ENCODE data around the gene ADGRL3.

The ADGRL3 gene

DNA sequence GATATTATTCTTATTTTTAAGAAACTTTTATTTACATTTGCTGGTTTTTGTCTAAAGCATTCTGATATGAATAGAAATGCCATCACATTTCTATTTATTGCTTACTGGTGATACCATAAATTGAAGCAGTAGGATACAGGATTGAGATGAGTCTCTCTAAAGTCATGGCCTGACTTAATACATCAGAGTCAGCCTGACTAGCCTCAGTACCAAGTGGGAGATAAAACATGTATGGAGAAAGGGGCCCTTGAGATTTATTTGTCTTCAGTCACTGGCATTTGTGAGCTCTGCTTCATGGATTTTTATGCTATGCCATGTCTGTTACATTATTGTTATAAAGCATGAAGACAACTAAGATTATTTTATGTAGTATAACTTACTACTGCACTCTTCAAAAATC, 465.5 kb downstream of the ADGRL3 start:
- no peak overlapping the region for H3K27ac ChIP-seq (ENCODE audit: low read depth, low read length)
- no peaks in the 10 kb centered on the region for H3K27me3 ChIP-seq (ENCODE audit: control insufficient read depth in 1 of 2, insufficient read depth in 2 of 2, low read length in 2 of 2)
- no peaks in the 10 kb centered on the region for H3K4me1 ChIP-seq (ENCODE audit: insufficient read depth, low read length)
- no peaks in the 10 kb centered on the region for H3K36me3 ChIP-seq (ENCODE audit: insufficient read depth, low read length)
- H3K9me3 ChIP-seq (ENCODE audit: low read length), result no peaks in the 10 kb centered on the region
- H3K9ac ChIP-seq (ENCODE audit: low read length), result no peak overlapping the region
- H3K4me3 ChIP-seq (ENCODE audit: low read depth in 1 of 2, low read length in 2 of 2), result no peak overlapping the region

DNA sequence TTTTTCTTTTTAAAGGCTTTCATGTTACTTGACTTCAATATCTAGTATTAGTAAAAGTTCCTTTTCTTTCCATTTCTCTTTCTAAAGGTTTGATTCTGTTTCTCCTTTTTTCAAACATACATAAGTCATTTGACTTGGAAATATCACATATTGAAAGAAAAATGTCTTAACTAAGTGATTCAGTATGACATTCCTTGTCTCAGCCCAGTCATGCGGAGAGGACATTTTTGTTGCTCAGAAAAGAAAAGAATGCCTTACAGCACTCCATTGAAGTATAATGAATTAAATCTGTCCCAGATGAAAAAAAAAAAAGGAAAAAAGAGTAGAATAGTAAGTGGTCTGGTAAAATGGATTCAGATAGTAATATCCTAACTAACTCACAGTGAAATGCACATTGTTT, 466.1 kb downstream of the ADGRL3 start:
- H3K4me1 ChIP-seq (ENCODE audit: insufficient read depth, low read length), result no peaks in the 10 kb centered on the region
- H3K4me3 ChIP-seq (ENCODE audit: low read depth in 1 of 2, low read length in 2 of 2), result no peak overlapping the region
- no peak overlapping the region for H3K27ac ChIP-seq (ENCODE audit: low read depth, low read length)
- H3K27me3 ChIP-seq (ENCODE audit: control insufficient read depth in 1 of 2, insufficient read depth in 2 of 2, low read length in 2 of 2), result no peaks in the 10 kb centered on the region
- H3K36me3 ChIP-seq (ENCODE audit: insufficient read depth, low read length), result no peaks in the 10 kb centered on the region
- H3K9ac ChIP-seq (ENCODE audit: low read length), result no peak overlapping the region
- no peaks in the 10 kb centered on the region for H3K9me3 ChIP-seq (ENCODE audit: low read length)

DNA sequence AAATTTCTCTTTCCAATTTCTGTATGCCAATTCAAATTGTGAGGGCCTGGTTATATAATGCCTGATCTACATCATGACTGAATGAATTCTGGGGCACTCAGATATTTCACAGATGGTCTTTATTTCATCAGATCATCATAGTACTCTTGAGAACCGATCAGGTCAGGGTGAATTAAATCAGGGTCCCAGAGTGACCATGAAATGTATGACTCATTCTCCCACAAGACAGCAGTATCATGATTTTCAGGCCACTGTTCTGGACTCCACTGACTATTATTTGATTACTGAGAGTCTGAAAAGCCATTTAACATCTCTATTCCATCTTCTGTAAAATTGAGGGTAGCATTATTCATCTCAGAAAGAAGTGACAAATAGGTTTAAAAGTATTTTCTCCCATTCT, 471.5 kb downstream of the ADGRL3 start:
- H3K27me3 ChIP-seq (ENCODE audit: control insufficient read depth in 1 of 2, insufficient read depth in 2 of 2, low read length in 2 of 2), result no peaks in the 10 kb centered on the region
- H3K9ac ChIP-seq (ENCODE audit: low read length), result no peak overlapping the region
- H3K4me1 ChIP-seq (ENCODE audit: insufficient read depth, low read length), result no peaks in the 10 kb centered on the region
- H3K4me3 ChIP-seq (ENCODE audit: low read depth in 1 of 2, low read length in 2 of 2), result no peak overlapping the region
- H3K27ac ChIP-seq (ENCODE audit: low read depth, low read length), result no peak overlapping the region
- no peaks in the 10 kb centered on the region for H3K9me3 ChIP-seq (ENCODE audit: low read length)
- no peaks in the 10 kb centered on the region for H3K36me3 ChIP-seq (ENCODE audit: insufficient read depth, low read length)

DNA sequence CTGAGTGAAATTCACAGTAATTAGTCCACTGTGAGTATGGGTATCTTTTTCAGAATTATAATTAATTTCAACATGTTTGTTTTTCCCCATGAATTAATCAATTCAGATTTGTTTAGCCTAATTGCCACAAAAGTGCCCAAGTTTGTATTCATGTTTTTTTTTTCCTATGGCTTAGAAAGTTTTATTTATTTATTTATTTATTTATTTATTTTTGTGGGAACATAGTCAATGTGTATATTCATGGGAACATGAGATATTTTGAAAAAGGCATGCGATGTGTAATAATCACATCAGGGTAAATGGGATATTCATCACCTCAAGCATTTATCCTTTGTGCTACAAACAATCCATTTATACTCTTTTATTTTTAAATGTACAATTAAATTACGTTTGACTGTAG, 475.3 kb downstream of the ADGRL3 start:
- no peaks in the 10 kb centered on the region for H3K27me3 ChIP-seq (ENCODE audit: control insufficient read depth in 1 of 2, insufficient read depth in 2 of 2, low read length in 2 of 2)
- H3K9me3 ChIP-seq (ENCODE audit: low read length), result no peaks in the 10 kb centered on the region
- H3K27ac ChIP-seq (ENCODE audit: low read depth, low read length), result no peak overlapping the region
- no peaks in the 10 kb centered on the region for H3K4me1 ChIP-seq (ENCODE audit: insufficient read depth, low read length)
- no peak overlapping the region for H3K4me3 ChIP-seq (ENCODE audit: low read depth in 1 of 2, low read length in 2 of 2)
- H3K9ac ChIP-seq (ENCODE audit: low read length), result no peak overlapping the region
- no peaks in the 10 kb centered on the region for H3K36me3 ChIP-seq (ENCODE audit: insufficient read depth, low read length)

GRCh38 chr4:61678297-61678696, 478.2 kb downstream of the ADGRL3 start:
- no peaks in the 10 kb centered on the region for H3K27me3 ChIP-seq (ENCODE audit: control insufficient read depth in 1 of 2, insufficient read depth in 2 of 2, low read length in 2 of 2)
- no peaks in the 10 kb centered on the region for H3K36me3 ChIP-seq (ENCODE audit: insufficient read depth, low read length)
- H3K27ac ChIP-seq (ENCODE audit: low read depth, low read length), result no peak overlapping the region
- H3K4me1 ChIP-seq (ENCODE audit: insufficient read depth, low read length), result no peaks in the 10 kb centered on the region
- H3K9ac ChIP-seq (ENCODE audit: low read length), result no peak overlapping the region
- no peaks in the 10 kb centered on the region for H3K9me3 ChIP-seq (ENCODE audit: low read length)
- no peak overlapping the region for H3K4me3 ChIP-seq (ENCODE audit: low read depth in 1 of 2, low read length in 2 of 2)

- H3K9ac ChIP-seq (ENCODE audit: low read length), result no peak overlapping the region
- no peaks in the 10 kb centered on the region for H3K9me3 ChIP-seq (ENCODE audit: low read length)
- no peak overlapping the region for H3K27ac ChIP-seq (ENCODE audit: low read depth, low read length)
- no peaks in the 10 kb centered on the region for H3K36me3 ChIP-seq (ENCODE audit: insufficient read depth, low read length)
- H3K4me1 ChIP-seq (ENCODE audit: insufficient read depth, low read length), result no peaks in the 10 kb centered on the region
- no peak overlapping the region for H3K4me3 ChIP-seq (ENCODE audit: low read depth in 1 of 2, low read length in 2 of 2)
- no peaks in the 10 kb centered on the region for H3K27me3 ChIP-seq (ENCODE audit: control insufficient read depth in 1 of 2, insufficient read depth in 2 of 2, low read length in 2 of 2)
Measured at GRCh38 chr4:61693520-61693919, 493.4 kb downstream of the ADGRL3 start.

DNA sequence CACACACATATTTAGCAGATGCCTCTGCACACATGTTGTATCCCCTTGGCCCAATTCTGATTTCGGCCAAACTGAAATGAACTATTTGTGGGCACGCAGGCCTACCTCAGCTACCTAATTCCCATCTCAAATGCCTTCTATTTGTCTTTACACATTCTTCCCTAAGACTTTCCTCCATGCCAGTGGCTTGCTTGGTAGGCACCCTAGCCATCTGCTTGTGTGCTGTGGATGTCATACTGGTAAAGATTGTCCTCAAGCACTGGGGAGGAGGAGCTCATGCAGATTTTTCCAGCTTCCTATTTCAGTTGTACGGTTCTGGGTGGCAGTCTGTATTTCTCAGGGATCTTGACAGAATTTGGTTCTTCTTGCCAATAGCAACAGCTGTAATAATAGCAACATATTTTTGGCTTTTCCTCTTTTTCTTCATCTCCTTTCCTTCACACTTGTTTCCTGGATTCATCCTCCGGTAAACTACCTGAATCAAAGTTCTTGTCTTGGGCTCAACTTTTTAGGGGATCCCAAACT, 514.3 kb downstream of the ADGRL3 start:
- Histone ChIP-seq H3K36me3 (ENCODE audit: insufficient read depth, low read length) (no peaks in the 10 kb centered on the region), H3K4me3 (ENCODE audit: low read depth in 1 of 2, low read length in 2 of 2) (no peak overlapping the region), H3K27me3 (ENCODE audit: control insufficient read depth in 1 of 2, insufficient read depth in 2 of 2, low read length in 2 of 2) (no peaks in the 10 kb centered on the region), H3K27ac (ENCODE audit: low read depth, low read length) (no peak overlapping the region), H3K9ac (ENCODE audit: low read length) (no peak overlapping the region), H3K4me1 (ENCODE audit: insufficient read depth, low read length) (no peaks in the 10 kb centered on the region), H3K9me3 (ENCODE audit: low read length) (no peaks in the 10 kb centered on the region)

DNA sequence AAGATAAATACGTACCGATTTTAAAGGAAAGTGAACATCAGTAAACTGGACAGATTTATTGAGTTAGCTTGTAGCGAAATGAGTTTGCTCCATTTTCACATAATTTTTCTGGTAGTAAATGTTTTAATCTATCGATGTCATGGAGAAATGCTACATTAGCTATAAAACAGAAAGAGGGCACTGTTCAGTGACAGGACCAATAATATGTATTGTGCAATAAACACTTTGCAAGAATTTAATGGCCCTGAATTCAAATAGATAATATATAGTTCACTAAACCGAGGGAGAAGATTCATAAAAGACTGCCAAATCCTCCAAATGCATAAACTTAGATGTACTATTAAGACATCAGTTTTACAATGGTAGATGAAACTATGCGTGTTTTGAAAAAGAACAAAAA, 516.3 kb downstream of the ADGRL3 start:
- H3K9me3 ChIP-seq (ENCODE audit: low read length), result no peaks in the 10 kb centered on the region
- H3K27ac ChIP-seq (ENCODE audit: low read depth, low read length), result no peak overlapping the region
- H3K36me3 ChIP-seq (ENCODE audit: insufficient read depth, low read length), result no peaks in the 10 kb centered on the region
- H3K9ac ChIP-seq (ENCODE audit: low read length), result no peak overlapping the region
- H3K4me1 ChIP-seq (ENCODE audit: insufficient read depth, low read length), result no peaks in the 10 kb centered on the region
- no peak overlapping the region for H3K4me3 ChIP-seq (ENCODE audit: low read depth in 1 of 2, low read length in 2 of 2)
- H3K27me3 ChIP-seq (ENCODE audit: control insufficient read depth in 1 of 2, insufficient read depth in 2 of 2, low read length in 2 of 2), result no peaks in the 10 kb centered on the region

- Histone ChIP-seq H3K4me1 (ENCODE audit: insufficient read depth, low read length) (no peaks in the 10 kb centered on the region), H3K9ac (ENCODE audit: low read length) (no peak overlapping the region), H3K9me3 (ENCODE audit: low read length) (no peaks in the 10 kb centered on the region), H3K4me3 (ENCODE audit: low read depth in 1 of 2, low read length in 2 of 2) (no peak overlapping the region), H3K27me3 (ENCODE audit: control insufficient read depth in 1 of 2, insufficient read depth in 2 of 2, low read length in 2 of 2) (no peaks in the 10 kb centered on the region), H3K27ac (ENCODE audit: low read depth, low read length) (no peak overlapping the region), H3K36me3 (ENCODE audit: insufficient read depth, low read length) (no peaks in the 10 kb centered on the region)
Measured at GRCh38 chr4:61723492-61723891, 523.4 kb downstream of the ADGRL3 start.

GRCh38 chr4:61727286-61727685, 527.2 kb downstream of the ADGRL3 start:
- H3K27ac ChIP-seq (ENCODE audit: low read depth, low read length), result no peak overlapping the region
- H3K4me3 ChIP-seq (ENCODE audit: low read depth in 1 of 2, low read length in 2 of 2), result no peak overlapping the region
- H3K4me1 ChIP-seq (ENCODE audit: insufficient read depth, low read length), result no peaks in the 10 kb centered on the region
- no peaks in the 10 kb centered on the region for H3K27me3 ChIP-seq (ENCODE audit: control insufficient read depth in 1 of 2, insufficient read depth in 2 of 2, low read length in 2 of 2)
- H3K9ac ChIP-seq (ENCODE audit: low read length), result no peak overlapping the region
- H3K36me3 ChIP-seq (ENCODE audit: insufficient read depth, low read length), result no peaks in the 10 kb centered on the region
- H3K9me3 ChIP-seq (ENCODE audit: low read length), result no peaks in the 10 kb centered on the region

GRCh38 chr4:61734409-61734808, 534.3 kb downstream of the ADGRL3 start:
- H3K4me3 ChIP-seq (ENCODE audit: low read depth in 1 of 2, low read length in 2 of 2), result no peak overlapping the region
- no peaks in the 10 kb centered on the region for H3K9me3 ChIP-seq (ENCODE audit: low read length)
- no peaks in the 10 kb centered on the region for H3K36me3 ChIP-seq (ENCODE audit: insufficient read depth, low read length)
- no peaks in the 10 kb centered on the region for H3K27me3 ChIP-seq (ENCODE audit: control insufficient read depth in 1 of 2, insufficient read depth in 2 of 2, low read length in 2 of 2)
- no peaks in the 10 kb centered on the region for H3K4me1 ChIP-seq (ENCODE audit: insufficient read depth, low read length)
- H3K9ac ChIP-seq (ENCODE audit: low read length), result no peak overlapping the region
- no peak overlapping the region for H3K27ac ChIP-seq (ENCODE audit: low read depth, low read length)

DNA sequence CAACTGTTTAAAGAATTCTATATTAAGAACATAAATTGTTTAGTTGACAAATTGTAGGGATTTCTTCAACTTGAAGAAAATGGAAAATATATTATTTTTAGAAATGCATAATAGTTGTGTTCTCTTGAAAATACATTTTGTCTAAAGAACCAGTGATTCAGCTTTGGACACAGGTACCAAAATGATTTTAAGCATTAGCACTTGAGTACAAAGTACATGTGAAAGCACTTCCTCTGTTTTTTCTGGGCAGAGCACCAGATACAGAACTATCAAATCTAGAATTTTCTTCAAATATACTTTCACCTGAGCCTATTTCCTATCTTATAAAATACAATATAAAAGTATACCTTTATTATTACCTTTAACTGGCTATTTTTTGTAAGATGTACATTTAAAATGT, 539.8 kb downstream of the ADGRL3 start:
- H3K4me3 ChIP-seq (ENCODE audit: low read depth in 1 of 2, low read length in 2 of 2), result no peak overlapping the region
- no peaks in the 10 kb centered on the region for H3K9me3 ChIP-seq (ENCODE audit: low read length)
- no peak overlapping the region for H3K9ac ChIP-seq (ENCODE audit: low read length)
- no peak overlapping the region for H3K27ac ChIP-seq (ENCODE audit: low read depth, low read length)
- H3K27me3 ChIP-seq (ENCODE audit: control insufficient read depth in 1 of 2, insufficient read depth in 2 of 2, low read length in 2 of 2), result no peaks in the 10 kb centered on the region
- H3K36me3 ChIP-seq (ENCODE audit: insufficient read depth, low read length), result no peaks in the 10 kb centered on the region
- no peaks in the 10 kb centered on the region for H3K4me1 ChIP-seq (ENCODE audit: insufficient read depth, low read length)

Data from muscle layer of colon (tissue), 2 donors.